Chondrocyte (in vitro differentiated cells): ENCODE data around the gene NPSR1. TPM values are rescaled to one million over a fixed set of nuclear protein-coding genes. Genes with fewer than 3 reads are reported as not detected.
"Not testable (repeated sequence)": the region's sequence is repeated elsewhere in the genome, so short reads cannot be mapped to it uniquely, and the experiment has no call there.

Experiments
- DNase-seq: peaks from one replicate; pipeline ENCODE4 v3.0.0; 2021; ENCODE audit warnings: mixed read lengths, low spot score
- H3K27ac Mint-ChIP-seq: one replicate; pipeline ENCODE4 v1.8.0; 2021; ENCODE audit warnings: mild to moderate bottlenecking, moderate library complexity, mixed read lengths; ENCODE audit not compliant: unreplicated experiment
- H3K27me3 Mint-ChIP-seq: 2 replicates; pipeline ENCODE4 v1.8.0; 2021; ENCODE audit warnings: low read depth, mixed read lengths
- H3K36me3 Mint-ChIP-seq: 2 replicates; pipeline ENCODE4 v1.8.0; 2021; ENCODE audit warnings: low read depth, mixed read lengths
- H3K4me1 Mint-ChIP-seq: 2 replicates; pipeline ENCODE4 v1.8.0; 2021; ENCODE audit warnings: low read depth, mild to moderate bottlenecking, mixed read lengths
- H3K4me3 Mint-ChIP-seq: one replicate; pipeline ENCODE4 v1.8.0; 2021; ENCODE audit warnings: mild to moderate bottlenecking, moderate library complexity, mixed read lengths; ENCODE audit not compliant: unreplicated experiment
- H3K9me3 Mint-ChIP-seq: 2 replicates; pipeline ENCODE4 v1.8.0; 2021; ENCODE audit warnings: low read depth, mixed read lengths
- total RNA-seq: library from RNA; stranded (reverse); gene quantifications from 3 replicates; pipeline ENCODE4 v1.2.1, GENCODE V29; 2021
- TF ChIP-seq, protein P1 (sequence below): fragments of 200-600 bp; sonication (generic); IDR thresholded peaks from 2 replicates; pipeline ENCODE4 v1.5.0; 2021; ENCODE audit warnings: antibody characterized with exemption, mild to moderate bottlenecking, moderate library complexity

Gene NPSR1
- total RNA-seq, 1 donor from 2014 or later, result not detected

DNA sequence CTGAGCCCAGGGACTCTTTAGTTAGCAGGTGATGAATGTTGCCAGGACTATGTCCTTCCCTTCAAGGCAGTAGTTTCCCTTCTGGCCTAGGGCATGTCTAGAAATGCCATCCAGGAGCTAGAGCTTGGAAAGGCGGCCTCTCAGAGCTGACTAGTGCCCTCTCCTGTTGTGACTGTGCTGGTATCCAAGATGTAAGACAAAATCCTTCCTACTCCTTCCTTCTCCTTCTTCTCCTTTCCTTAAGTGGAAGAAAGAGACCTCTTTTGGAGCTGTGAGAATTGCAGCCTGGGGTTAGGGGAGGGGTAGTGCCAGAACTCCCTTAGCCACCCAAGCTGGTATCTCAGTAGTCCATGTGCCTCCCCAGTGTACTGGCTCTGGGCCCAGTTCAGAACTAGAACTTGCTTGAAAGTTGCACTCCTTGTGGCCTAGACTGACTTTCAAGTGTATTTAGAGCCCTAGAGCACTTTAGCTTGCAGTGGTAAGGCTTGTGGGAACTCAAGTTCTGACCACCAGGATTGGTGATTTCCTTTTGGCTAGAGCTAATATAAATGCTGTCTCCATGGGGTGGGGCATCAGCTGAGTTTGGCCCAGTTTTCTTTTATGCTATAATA lies 118.8 kb downstream of the NPSR1 start:
- Mint-ChIP-seq H3K9me3 (peaks cover 14% of the 10 kb centered on the region), H3K27ac (no peak overlapping the region), H3K36me3 (no peaks in the 10 kb centered on the region), H3K27me3 (peaks cover 10% of the 10 kb centered on the region), H3K4me1 (no peaks in the 10 kb centered on the region), H3K4me3 (no peak overlapping the region)
- no peak for DNase-seq
- TF ChIP-seq, protein P1, sequence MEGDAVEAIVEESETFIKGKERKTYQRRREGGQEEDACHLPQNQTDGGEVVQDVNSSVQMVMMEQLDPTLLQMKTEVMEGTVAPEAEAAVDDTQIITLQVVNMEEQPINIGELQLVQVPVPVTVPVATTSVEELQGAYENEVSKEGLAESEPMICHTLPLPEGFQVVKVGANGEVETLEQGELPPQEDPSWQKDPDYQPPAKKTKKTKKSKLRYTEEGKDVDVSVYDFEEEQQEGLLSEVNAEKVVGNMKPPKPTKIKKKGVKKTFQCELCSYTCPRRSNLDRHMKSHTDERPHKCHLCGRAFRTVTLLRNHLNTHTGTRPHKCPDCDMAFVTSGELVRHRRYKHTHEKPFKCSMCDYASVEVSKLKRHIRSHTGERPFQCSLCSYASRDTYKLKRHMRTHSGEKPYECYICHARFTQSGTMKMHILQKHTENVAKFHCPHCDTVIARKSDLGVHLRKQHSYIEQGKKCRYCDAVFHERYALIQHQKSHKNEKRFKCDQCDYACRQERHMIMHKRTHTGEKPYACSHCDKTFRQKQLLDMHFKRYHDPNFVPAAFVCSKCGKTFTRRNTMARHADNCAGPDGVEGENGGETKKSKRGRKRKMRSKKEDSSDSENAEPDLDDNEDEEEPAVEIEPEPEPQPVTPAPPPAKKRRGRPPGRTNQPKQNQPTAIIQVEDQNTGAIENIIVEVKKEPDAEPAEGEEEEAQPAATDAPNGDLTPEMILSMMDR, result no peak

DNA sequence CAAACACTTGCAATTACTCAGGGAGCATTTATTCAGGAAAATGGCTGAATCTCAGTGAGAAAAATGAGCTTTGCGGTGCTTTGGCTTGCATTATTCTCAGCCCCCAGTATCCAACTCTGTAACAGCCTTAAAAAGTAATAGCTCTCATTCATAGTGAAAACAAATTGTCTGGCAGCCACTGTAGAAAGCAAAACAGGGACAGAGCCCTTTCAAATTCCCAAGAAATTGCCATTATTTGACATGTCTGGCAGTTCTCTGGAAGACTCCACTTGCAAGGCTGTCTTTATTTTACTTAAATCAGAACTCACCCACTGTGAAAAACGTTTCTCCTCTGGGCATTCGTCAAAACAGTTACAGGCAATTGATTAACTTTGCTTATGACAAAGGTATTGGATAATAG lies 122.5 kb downstream of the NPSR1 start:
- TF ChIP-seq, protein P1, result no peak
- Mint-ChIP-seq H3K4me1 (no peaks in the 10 kb centered on the region), H3K4me3 (no peak overlapping the region), H3K27ac (no peak overlapping the region), H3K27me3 (peaks cover 4% of the 10 kb centered on the region), H3K36me3 (peaks cover 2% of the 10 kb centered on the region), H3K9me3 (peaks cover 27% of the 10 kb centered on the region)
- no peak for DNase-seq

DNA sequence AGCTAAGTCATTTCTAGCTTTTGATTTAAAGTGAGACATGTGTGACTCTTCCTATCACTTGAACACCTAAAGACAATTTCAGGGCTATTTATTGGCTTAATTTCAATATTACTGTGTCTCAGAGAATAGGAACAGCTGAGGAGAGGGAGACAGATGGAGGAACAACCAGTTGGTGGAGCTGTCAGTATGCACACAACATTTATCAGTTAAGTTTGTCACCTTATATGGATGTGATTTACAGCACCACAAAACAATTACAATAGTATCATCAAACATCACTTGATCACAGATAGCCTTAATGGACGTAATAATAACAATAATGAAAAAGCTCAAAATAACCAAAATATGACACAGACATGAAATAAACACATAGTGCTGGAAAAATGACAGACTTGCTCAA lies 129.6 kb downstream of the NPSR1 start:
- Mint-ChIP-seq H3K27ac (no peak overlapping the region), H3K36me3 (peaks cover 1% of the 10 kb centered on the region), H3K27me3 (peaks cover 16% of the 10 kb centered on the region), H3K4me1 (no peaks in the 10 kb centered on the region), H3K4me3 (no peak overlapping the region), H3K9me3 (peaks cover 12% of the 10 kb centered on the region)
- TF ChIP-seq, protein P1, result no peak
- no peak for DNase-seq

DNA sequence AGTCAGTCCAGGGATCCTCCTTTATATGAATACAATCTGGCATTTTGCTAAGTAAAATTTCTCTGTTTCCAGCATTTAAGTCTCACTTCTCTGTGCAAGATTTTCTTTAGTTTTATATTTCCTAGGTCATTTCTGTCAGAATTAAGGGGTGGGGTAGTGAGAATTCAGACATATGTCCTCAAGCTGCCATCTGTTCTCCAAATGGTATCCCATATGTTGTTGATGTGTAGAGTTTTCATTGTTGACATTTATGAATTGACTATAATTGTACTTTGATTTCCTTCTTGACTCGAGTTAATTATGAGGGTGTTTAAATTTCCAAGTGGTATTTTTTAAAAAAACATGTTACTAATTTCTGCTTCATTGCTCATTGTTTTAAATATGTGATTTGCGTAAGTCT lies 148.8 kb downstream of the NPSR1 start:
- Mint-ChIP-seq H3K27ac (no peak overlapping the region), H3K9me3 (peaks cover 11% of the 10 kb centered on the region), H3K4me1 (no peaks in the 10 kb centered on the region), H3K4me3 (no peak overlapping the region), H3K27me3 (peaks cover 34% of the 10 kb centered on the region), H3K36me3 (peaks cover 2% of the 10 kb centered on the region)
- no peak for DNase-seq
- TF ChIP-seq, protein P1, result no peak

DNA sequence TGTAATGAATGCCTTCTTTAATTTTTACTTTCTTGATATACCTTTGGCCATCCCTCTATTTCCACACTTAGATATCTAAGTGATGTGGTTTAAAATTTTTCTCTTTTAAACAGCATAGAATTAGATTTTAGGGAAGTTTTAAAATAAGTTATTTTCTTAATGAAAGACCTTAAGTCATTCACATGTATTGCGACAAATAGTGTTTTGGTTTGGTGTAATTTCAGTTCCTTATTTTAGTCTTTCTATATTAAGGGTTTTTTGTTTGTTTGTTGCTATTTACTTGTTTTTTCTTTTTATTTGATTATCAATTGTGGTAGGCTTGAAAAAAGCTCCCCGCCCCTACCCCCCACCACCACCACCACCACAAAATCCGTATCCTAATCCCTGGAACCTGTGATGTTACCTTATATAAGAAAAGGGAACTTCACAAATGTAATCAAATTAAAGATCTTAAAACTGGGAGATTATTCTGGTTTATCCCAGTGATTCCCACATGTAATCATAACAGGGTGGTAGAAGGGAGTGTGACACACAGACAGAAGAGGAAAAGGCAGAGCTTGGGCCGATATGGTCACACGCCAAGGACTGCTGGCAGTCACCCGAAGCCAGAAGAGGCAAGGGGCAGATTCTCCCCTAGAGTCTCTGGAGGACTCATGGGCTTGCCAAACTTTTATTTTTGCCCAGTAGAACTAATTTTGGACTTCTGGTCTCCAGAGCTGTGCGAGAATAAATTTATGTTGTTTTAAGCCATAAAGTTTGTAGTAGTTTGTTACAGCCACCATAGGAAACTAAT lies 149.7 kb downstream of the NPSR1 start:
- H3K4me1 Mint-ChIP-seq, result no peaks in the 10 kb centered on the region
- no peak for DNase-seq
- H3K27ac Mint-ChIP-seq, result no peak overlapping the region
- H3K27me3 Mint-ChIP-seq, result peaks cover 35% of the 10 kb centered on the region
- TF ChIP-seq, protein P1, result no peak
- H3K9me3 Mint-ChIP-seq, result peaks cover 8% of the 10 kb centered on the region
- H3K36me3 Mint-ChIP-seq, result peaks cover 2% of the 10 kb centered on the region
- no peak overlapping the region for H3K4me3 Mint-ChIP-seq

DNA sequence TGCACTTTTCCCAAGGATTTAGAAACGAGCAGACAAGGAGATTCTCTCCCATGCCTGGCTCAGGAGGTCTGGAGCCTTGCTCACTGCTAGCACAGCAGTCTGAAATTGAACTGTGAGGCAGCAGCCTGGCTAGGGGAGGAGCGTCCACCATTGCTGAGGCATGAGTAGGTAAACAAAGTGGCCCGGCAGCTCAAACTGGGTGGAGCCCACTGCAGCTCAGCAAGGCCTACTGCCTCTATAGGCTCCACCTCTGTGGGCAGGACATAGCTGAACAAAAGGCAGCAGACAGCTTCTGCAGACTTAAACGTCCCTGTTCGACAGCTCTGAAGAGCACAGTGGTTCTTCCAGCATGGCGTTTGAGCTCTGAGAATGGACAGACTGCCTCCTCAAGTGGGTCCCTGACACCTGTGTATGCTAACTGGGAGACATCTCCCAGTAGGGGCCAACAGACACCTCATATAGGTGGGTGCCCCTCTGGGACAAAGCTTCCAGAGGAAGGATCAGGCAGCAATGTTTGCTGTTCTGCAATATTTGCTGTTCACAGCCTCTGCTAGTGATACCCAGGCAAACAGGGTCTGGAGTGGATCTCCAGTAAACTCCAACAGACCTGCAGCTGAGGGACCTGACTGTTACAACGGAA lies 156.3 kb downstream of the NPSR1 start:
- not testable (repeated sequence) for H3K4me1 Mint-ChIP-seq, DNase-seq, H3K27ac Mint-ChIP-seq, H3K36me3 Mint-ChIP-seq, H3K4me3 Mint-ChIP-seq
- Mint-ChIP-seq H3K27me3 (peaks cover 16% of the 10 kb centered on the region), H3K9me3 (peaks cover 14% of the 10 kb centered on the region)
